ENCODE data around the gene WDCP.

GRCh38 chr2:24024996-24025663, 22.1 kb downstream of the WDCP start:
- TF ChIP-seq CTCF (IDR thresholded peaks at IDR 0.05) (no peak), POLR2A (IDR thresholded peaks at IDR 0.05) (no peak)

All from vagina (tissue), 2 donors.